ENCODE measurements around the gene SYNC. TPM values are rescaled to one million over a fixed set of nuclear protein-coding genes. Genes with fewer than 3 reads are reported as not detected.

The SYNC gene
- total and polyA plus RNA-seq, 10 of the 15 experiments (the other 5 are each of a cell fraction or from before 2014, with no cell fraction given), result 0.04 to 0.12 (median 0.05) TPM; not detected in 7

GRCh38 chr1:32693455-32694174 is 9.0 kb downstream of the SYNC start (continued):
- no peak for TF ChIP-seq ZNF592 (IDR thresholded peaks at IDR 0.05)

GRCh38 chr1:32686387-32686786 is 16.2 kb downstream of the SYNC start:
- TF ChIP-seq ATF2 (IDR thresholded peaks at IDR 0.05; ENCODE audit: low read length), result no peak
- no peak for TF ChIP-seq MTA2 (IDR thresholded peaks at IDR 0.05; ENCODE audit: low read depth)
- TF ChIP-seq BACH1 (IDR thresholded peaks at IDR 0.05; ENCODE audit: borderline replicate concordance), result no peak
- TF ChIP-seq NFYB (IDR thresholded peaks at IDR 0.05; ENCODE audit: insufficient read depth, low read depth, low read length), result no peak
- TF ChIP-seq SREBF1 (IDR thresholded peaks at IDR 0.05; ENCODE audit: low read length), result no peak
- H3K27me3 ChIP-seq (replicated peaks in 1 of 2; ENCODE audit: control insufficient read depth in 2 of 2, insufficient read depth in 2 of 2, low read length in 1 of 2), result no peaks in the 10 kb centered on the region
- FAIRE-seq (no peak), ATAC-seq (no peak), DNase-seq (ENCODE audit: low read depth, low spot score) (no peak)
- POLR2A ChIA-PET, result no interaction called here
- H4K20me1 ChIP-seq (ENCODE audit: control insufficient read depth, insufficient read depth), result no peaks in the 10 kb centered on the region
- in situ Hi-C loops (cut with MboI) (no loop called here), intact Hi-C loops (cut with micrococcal nuclease; ENCODE audit: unreplicated experiment) (no loop called here)
- H3K4me2 ChIP-seq (ENCODE audit: control insufficient read depth, insufficient read depth), result no peak overlapping the region
- no peak overlapping the region for H2AFZ ChIP-seq (ENCODE audit: control insufficient read depth, low read depth, low read length)
- SMC1A ChIA-PET (ENCODE audit: uncharacterized antibody, unreplicated experiment), result interaction anchor here (1.0 kb wide), 1 partner anchor 285 kb away, joined by 3 read pairs; no protein-coding TSS in a partner anchor
- H3K4me1 ChIP-seq (ENCODE audit: control insufficient read depth, insufficient read depth, low read length), result no peaks in the 10 kb centered on the region
- H3K9me3 ChIP-seq (replicated peaks; ENCODE audit: control insufficient read depth, insufficient read depth, low read length), result no peaks in the 10 kb centered on the region
- RAD21 ChIA-PET (ENCODE audit: unreplicated experiment), result no interaction called here
- peaks cover 3 to 9% of the 10 kb centered on the region in 2 experiments for H3K36me3 ChIP-seq (ENCODE audit: control insufficient read depth in 2 of 2, insufficient read depth in 2 of 2, low read length in 1 of 2)
- 100% methylated on average over 2 of the region's 2 CpGs for WGBS (ENCODE audit: insufficient coverage, insufficient replicate concordance, low lambda C conversion rate, missing lambda C conversion rate)
- CTCF ChIA-PET, result no interaction called here
- no peak overlapping the region for H3K27ac ChIP-seq (ENCODE audit: control insufficient read depth, insufficient read depth)
- no peak overlapping the region for H3K4me3 ChIP-seq
- no peak overlapping the region for H3K9ac ChIP-seq (ENCODE audit: control insufficient read depth, insufficient read depth, low read length)
- BruUV-seq (replicated peaks), result no TSS peak
- no peaks in the 10 kb centered on the region for H3K79me2 ChIP-seq (ENCODE audit: control insufficient read depth, insufficient read depth, low read length)

All from GM12878 (cell line).